ENCODE measurements around the gene LRRC8A.

DNA sequence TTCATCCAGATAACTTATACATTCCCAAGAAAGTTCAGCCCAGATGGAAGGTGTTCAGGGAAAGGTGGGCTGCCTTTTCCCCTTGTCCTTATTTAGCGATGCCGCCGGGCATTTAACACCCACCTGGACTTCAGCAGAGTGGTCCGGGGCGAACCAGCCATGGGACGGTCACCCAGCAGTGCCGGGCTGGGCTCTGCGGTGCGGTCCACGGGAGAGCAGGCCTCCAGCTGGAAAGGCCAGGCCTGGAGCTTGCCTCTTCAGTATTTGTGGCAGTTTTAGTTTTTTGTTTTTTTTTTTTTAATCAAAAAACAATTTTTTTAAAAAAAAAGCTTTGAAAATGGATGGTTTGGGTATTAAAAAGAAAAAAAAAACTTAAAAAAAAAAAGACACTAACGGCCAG, 34.8 kb downstream of the LRRC8A start:
- TF ChIP-seq, protein P1, sequence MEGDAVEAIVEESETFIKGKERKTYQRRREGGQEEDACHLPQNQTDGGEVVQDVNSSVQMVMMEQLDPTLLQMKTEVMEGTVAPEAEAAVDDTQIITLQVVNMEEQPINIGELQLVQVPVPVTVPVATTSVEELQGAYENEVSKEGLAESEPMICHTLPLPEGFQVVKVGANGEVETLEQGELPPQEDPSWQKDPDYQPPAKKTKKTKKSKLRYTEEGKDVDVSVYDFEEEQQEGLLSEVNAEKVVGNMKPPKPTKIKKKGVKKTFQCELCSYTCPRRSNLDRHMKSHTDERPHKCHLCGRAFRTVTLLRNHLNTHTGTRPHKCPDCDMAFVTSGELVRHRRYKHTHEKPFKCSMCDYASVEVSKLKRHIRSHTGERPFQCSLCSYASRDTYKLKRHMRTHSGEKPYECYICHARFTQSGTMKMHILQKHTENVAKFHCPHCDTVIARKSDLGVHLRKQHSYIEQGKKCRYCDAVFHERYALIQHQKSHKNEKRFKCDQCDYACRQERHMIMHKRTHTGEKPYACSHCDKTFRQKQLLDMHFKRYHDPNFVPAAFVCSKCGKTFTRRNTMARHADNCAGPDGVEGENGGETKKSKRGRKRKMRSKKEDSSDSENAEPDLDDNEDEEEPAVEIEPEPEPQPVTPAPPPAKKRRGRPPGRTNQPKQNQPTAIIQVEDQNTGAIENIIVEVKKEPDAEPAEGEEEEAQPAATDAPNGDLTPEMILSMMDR (optimal IDR thresholded peaks at IDR 0.05 in 1 of 3, IDR thresholded peaks at IDR 0.05 in 1 of 3, conservative IDR thresholded peaks at IDR 0.05 in 1 of 3; ENCODE audit: extremely low read depth in 1 of 3, insufficient read depth in 2 of 3, low read length in 3 of 3), result no peak
- TF ChIP-seq EZH2 (IDR thresholded peaks at IDR 0.05; ENCODE audit: low read length), result no peak
